ENCODE data around the gene DSEL.

- TF ChIP-seq, protein P1, sequence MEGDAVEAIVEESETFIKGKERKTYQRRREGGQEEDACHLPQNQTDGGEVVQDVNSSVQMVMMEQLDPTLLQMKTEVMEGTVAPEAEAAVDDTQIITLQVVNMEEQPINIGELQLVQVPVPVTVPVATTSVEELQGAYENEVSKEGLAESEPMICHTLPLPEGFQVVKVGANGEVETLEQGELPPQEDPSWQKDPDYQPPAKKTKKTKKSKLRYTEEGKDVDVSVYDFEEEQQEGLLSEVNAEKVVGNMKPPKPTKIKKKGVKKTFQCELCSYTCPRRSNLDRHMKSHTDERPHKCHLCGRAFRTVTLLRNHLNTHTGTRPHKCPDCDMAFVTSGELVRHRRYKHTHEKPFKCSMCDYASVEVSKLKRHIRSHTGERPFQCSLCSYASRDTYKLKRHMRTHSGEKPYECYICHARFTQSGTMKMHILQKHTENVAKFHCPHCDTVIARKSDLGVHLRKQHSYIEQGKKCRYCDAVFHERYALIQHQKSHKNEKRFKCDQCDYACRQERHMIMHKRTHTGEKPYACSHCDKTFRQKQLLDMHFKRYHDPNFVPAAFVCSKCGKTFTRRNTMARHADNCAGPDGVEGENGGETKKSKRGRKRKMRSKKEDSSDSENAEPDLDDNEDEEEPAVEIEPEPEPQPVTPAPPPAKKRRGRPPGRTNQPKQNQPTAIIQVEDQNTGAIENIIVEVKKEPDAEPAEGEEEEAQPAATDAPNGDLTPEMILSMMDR (IDR thresholded peaks at IDR 0.05; ENCODE audit: borderline replicate concordance, extremely low read depth, low read length, poor library complexity, severe bottlenecking), result no peak
- no peak for TF ChIP-seq EZH2 (IDR thresholded peaks at IDR 0.05; ENCODE audit: borderline replicate concordance, low read depth, low read length, severe bottlenecking)
Measured at GRCh38 chr18:67475673-67476072, 40.8 kb downstream of the DSEL start.

Measured in DND-41 (cell line).